Measurements from ENCODE around the gene LSR.

DNA sequence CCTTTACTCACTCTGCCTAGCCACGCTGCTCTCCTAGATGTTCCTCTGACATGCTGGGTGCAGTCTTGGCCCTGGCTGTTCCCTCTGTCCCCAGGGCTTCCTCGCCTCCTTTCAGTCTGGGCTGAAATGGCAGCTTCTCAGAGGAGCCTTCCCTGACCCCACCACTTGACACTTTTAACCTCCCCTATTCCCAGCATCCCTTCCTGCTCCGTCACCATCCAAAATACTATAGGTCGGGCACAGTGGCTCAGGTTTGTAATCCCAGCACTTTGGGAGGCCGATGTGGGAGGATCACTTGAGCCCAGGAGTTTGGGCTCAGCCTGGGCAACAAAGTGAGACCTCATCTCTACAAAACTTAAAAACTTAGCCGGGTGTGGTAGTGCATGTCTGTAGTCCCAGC is 22.9 kb upstream of the LSR start:
- TF ChIP-seq ZNF214 (tag by site-specific recombination; IDR thresholded peaks at IDR 0.05; ENCODE audit: borderline replicate concordance) (no peak), ZNF660 (tag by site-specific recombination; IDR thresholded peaks at IDR 0.05) (no peak), ZBTB21 (tag by site-specific recombination; IDR thresholded peaks at IDR 0.05) (no peak), ZNF629 (tag by site-specific recombination; IDR thresholded peaks at IDR 0.05) (no peak), ZNF654 (tag by site-specific recombination; IDR thresholded peaks at IDR 0.05; ENCODE audit: low read depth) (no peak), ZBTB20 (tag by site-specific recombination; IDR thresholded peaks at IDR 0.05) (no peak), ZNF544 (tag by site-specific recombination; IDR thresholded peaks at IDR 0.05) (no peak), ZNF621 (tag by site-specific recombination; IDR thresholded peaks at IDR 0.05) (no peak)
- TF ChIP-seq, protein P1, sequence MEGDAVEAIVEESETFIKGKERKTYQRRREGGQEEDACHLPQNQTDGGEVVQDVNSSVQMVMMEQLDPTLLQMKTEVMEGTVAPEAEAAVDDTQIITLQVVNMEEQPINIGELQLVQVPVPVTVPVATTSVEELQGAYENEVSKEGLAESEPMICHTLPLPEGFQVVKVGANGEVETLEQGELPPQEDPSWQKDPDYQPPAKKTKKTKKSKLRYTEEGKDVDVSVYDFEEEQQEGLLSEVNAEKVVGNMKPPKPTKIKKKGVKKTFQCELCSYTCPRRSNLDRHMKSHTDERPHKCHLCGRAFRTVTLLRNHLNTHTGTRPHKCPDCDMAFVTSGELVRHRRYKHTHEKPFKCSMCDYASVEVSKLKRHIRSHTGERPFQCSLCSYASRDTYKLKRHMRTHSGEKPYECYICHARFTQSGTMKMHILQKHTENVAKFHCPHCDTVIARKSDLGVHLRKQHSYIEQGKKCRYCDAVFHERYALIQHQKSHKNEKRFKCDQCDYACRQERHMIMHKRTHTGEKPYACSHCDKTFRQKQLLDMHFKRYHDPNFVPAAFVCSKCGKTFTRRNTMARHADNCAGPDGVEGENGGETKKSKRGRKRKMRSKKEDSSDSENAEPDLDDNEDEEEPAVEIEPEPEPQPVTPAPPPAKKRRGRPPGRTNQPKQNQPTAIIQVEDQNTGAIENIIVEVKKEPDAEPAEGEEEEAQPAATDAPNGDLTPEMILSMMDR (tag by site-specific recombination; IDR thresholded peaks at IDR 0.05): no peak
- TF ChIP-seq, protein P2, sequence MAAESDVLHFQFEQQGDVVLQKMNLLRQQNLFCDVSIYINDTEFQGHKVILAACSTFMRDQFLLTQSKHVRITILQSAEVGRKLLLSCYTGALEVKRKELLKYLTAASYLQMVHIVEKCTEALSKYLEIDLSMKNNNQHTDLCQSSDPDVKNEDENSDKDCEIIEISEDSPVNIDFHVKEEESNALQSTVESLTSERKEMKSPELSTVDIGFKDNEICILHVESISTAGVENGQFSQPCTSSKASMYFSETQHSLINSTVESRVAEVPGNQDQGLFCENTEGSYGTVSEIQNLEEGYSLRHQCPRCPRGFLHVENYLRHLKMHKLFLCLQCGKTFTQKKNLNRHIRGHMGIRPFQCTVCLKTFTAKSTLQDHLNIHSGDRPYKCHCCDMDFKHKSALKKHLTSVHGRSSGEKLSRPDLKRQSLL (tag by site-specific recombination; IDR thresholded peaks at IDR 0.05): no peak
- TF ChIP-seq, protein P3, sequence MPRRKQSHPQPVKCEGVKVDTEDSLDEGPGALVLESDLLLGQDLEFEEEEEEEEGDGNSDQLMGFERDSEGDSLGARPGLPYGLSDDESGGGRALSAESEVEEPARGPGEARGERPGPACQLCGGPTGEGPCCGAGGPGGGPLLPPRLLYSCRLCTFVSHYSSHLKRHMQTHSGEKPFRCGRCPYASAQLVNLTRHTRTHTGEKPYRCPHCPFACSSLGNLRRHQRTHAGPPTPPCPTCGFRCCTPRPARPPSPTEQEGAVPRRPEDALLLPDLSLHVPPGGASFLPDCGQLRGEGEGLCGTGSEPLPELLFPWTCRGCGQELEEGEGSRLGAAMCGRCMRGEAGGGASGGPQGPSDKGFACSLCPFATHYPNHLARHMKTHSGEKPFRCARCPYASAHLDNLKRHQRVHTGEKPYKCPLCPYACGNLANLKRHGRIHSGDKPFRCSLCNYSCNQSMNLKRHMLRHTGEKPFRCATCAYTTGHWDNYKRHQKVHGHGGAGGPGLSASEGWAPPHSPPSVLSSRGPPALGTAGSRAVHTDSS (tag by site-specific recombination; IDR thresholded peaks at IDR 0.05): no peak
- TF ChIP-seq, protein P4, sequence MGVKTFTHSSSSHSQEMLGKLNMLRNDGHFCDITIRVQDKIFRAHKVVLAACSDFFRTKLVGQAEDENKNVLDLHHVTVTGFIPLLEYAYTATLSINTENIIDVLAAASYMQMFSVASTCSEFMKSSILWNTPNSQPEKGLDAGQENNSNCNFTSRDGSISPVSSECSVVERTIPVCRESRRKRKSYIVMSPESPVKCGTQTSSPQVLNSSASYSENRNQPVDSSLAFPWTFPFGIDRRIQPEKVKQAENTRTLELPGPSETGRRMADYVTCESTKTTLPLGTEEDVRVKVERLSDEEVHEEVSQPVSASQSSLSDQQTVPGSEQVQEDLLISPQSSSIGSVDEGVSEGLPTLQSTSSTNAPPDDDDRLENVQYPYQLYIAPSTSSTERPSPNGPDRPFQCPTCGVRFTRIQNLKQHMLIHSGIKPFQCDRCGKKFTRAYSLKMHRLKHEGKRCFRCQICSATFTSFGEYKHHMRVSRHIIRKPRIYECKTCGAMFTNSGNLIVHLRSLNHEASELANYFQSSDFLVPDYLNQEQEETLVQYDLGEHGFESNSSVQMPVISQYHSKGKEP (tag by site-specific recombination; IDR thresholded peaks at IDR 0.05): no peak
- TF ChIP-seq, protein P5, sequence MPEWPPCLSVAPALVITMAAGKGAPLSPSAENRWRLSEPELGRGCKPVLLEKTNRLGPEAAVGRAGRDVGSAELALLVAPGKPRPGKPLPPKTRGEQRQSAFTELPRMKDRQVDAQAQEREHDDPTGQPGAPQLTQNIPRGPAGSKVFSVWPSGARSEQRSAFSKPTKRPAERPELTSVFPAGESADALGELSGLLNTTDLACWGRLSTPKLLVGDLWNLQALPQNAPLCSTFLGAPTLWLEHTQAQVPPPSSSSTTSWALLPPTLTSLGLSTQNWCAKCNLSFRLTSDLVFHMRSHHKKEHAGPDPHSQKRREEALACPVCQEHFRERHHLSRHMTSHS (tag by site-specific recombination; IDR thresholded peaks at IDR 0.05): no peak
- TF ChIP-seq, protein P6, sequence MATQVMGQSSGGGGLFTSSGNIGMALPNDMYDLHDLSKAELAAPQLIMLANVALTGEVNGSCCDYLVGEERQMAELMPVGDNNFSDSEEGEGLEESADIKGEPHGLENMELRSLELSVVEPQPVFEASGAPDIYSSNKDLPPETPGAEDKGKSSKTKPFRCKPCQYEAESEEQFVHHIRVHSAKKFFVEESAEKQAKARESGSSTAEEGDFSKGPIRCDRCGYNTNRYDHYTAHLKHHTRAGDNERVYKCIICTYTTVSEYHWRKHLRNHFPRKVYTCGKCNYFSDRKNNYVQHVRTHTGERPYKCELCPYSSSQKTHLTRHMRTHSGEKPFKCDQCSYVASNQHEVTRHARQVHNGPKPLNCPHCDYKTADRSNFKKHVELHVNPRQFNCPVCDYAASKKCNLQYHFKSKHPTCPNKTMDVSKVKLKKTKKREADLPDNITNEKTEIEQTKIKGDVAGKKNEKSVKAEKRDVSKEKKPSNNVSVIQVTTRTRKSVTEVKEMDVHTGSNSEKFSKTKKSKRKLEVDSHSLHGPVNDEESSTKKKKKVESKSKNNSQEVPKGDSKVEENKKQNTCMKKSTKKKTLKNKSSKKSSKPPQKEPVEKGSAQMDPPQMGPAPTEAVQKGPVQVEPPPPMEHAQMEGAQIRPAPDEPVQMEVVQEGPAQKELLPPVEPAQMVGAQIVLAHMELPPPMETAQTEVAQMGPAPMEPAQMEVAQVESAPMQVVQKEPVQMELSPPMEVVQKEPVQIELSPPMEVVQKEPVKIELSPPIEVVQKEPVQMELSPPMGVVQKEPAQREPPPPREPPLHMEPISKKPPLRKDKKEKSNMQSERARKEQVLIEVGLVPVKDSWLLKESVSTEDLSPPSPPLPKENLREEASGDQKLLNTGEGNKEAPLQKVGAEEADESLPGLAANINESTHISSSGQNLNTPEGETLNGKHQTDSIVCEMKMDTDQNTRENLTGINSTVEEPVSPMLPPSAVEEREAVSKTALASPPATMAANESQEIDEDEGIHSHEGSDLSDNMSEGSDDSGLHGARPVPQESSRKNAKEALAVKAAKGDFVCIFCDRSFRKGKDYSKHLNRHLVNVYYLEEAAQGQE (tag by site-specific recombination; IDR thresholded peaks at IDR 0.05): no peak
